HCT116 (cell line): Measurements from ENCODE around the gene ZNF341. TPM values are rescaled to one million over a fixed set of nuclear protein-coding genes. Genes with fewer than 3 reads are reported as not detected.

ENCODE experiments used
- ATAC-seq: fragments of 200-7000 bp; cut with Tn5 transposase; 2 replicates; pipeline ENCODE4 v1.9.1; 2020; ENCODE audit warnings: mild to moderate bottlenecking, moderate library complexity
- BruUV-seq: library from RNA; stranded (reverse); fragments of 400-500 nt; replicated peaks from 2 replicates; lab custom pipeline; 2021; lab: Mats Ljungman, UMichigan
- CTCF ChIA-PET: fragments of 300-600 bp; sonication (Branson Sonifier 250); formaldehyde crosslinking; loops from one replicate; lab custom pipeline; 2021; ENCODE audit warnings: antibody characterized with exemption; lab: Charles Lee
- POLR2A ChIA-PET: fragments of 300-600, 350-600 bp; sonication (Branson Sonifier 250); formaldehyde crosslinking; loops from one replicate; lab custom pipeline; 2021; ENCODE audit warnings: antibody characterized with exemption; lab: Charles Lee
- RAD21 ChIA-PET, 2 experiments: fragments of 300-600 bp; sonication (Branson Sonifier 250); formaldehyde crosslinking; loops; one replicate each; lab custom pipeline; 2023; ENCODE audit warnings: low total read pairs in 2 of 2; ENCODE audit not compliant: uncharacterized antibody in 2 of 2, unreplicated experiment in 2 of 2, low non-redundant PET in 1 of 2; lab: Charles Lee
- DNase-seq: peaks from one replicate; pipeline ENCODE4 v3.0.0-alpha.2; 2010; ENCODE audit warnings: low read depth, low spot score
- H2AFZ ChIP-seq: fragments of 200-600 bp; shearing (Covaris generic), sonication (generic); 2 replicates; pipeline ENCODE4 v1.6.1; 2017; ENCODE audit warnings: low read depth, mixed run types, mixed read lengths, antibody characterized with exemption, low read length; ENCODE audit not compliant: poor library complexity, severe bottlenecking
- H3K27ac ChIP-seq: 2 replicates; pipeline ENCODE4 v1.5.1; 2012; ENCODE audit warnings: low read depth, low read length
- H3K27me3 ChIP-seq: fragments of 200-600 bp; sonication (generic); 2 replicates; pipeline ENCODE4 v1.6.1; 2016; ENCODE audit warnings: mixed run types, low read length, mixed read lengths; ENCODE audit not compliant: insufficient read depth
- H3K36me3 ChIP-seq, 2 experiments: fragments of 200-500 bp in 1 of 2; fragments of 200-600 bp in 1 of 2; sonication (Bioruptor generic) in 1 of 2; sonication (generic) in 1 of 2; 2 replicates each; pipeline versions ENCODE4 v1.5.1 to v1.6.1; 2014 to 2016; ENCODE audit warnings: low read length in 2 of 2, inconsistent platforms in 1 of 2, mixed read lengths in 1 of 2, mixed run types in 1 of 2; ENCODE audit not compliant: insufficient read depth in 2 of 2, control insufficient read depth in 1 of 2
- H3K4me1 ChIP-seq, 2 experiments: fragments of 200-600 bp in 1 of 2; sonication (generic) in 1 of 2; 2 replicates each; pipeline versions ENCODE4 v1.5.1 to v1.6.1; 2012 to 2017; ENCODE audit warnings: low read length in 2 of 2, inconsistent platforms in 1 of 2, mild to moderate bottlenecking in 1 of 2, mixed read lengths in 1 of 2, mixed run types in 1 of 2, moderate library complexity in 1 of 2; ENCODE audit not compliant: insufficient read depth in 2 of 2, control insufficient read depth in 1 of 2
- H3K4me2 ChIP-seq: fragments of 200-600 bp; sonication (generic); 2 replicates; pipeline ENCODE4 v1.6.1; 2017; ENCODE audit warnings: mixed run types, low read length, mixed read lengths
- H3K4me3 ChIP-seq, 2 experiments: fragments of 200-600 bp in 1 of 2; sonication (generic) in 1 of 2; replicated peaks in 1 of 2; 2 replicates each; pipeline ENCODE4 v1.5.1; 2011 to 2016; ENCODE audit warnings: low read length in 2 of 2, control low read depth in 1 of 2, low read depth in 1 of 2, mild to moderate bottlenecking in 1 of 2, mixed read lengths in 1 of 2, mixed run types in 1 of 2
- H3K79me2 ChIP-seq: fragments of 200-600 bp; sonication (generic); 2 replicates; pipeline ENCODE4 v1.6.1; 2017; ENCODE audit warnings: mild to moderate bottlenecking, mixed run types, low read length, moderate library complexity, mixed read lengths; ENCODE audit not compliant: insufficient read depth
- H3K9ac ChIP-seq: fragments of 200-600 bp; sonication (generic); 2 replicates; pipeline ENCODE4 v1.6.1; 2016; ENCODE audit warnings: low read length, mixed read lengths
- H3K9me2 ChIP-seq: fragments of 200-600 bp; sonication (generic), shearing (Covaris generic); 2 replicates; pipeline ENCODE4 v1.6.1; 2017; ENCODE audit warnings: mixed run types, mild to moderate bottlenecking, moderate library complexity; ENCODE audit not compliant: insufficient read depth
- H3K9me3 ChIP-seq, 2 experiments: fragments of 200-500 bp in 1 of 2; fragments of 200-600 bp in 1 of 2; sonication (Bioruptor generic) in 1 of 2; sonication (generic) in 1 of 2; 2 replicates each; pipeline ENCODE4 v1.6.1; 2014 to 2017; ENCODE audit warnings: low read length in 2 of 2, mixed read lengths in 2 of 2, inconsistent platforms in 1 of 2, low read depth in 1 of 2, mild to moderate bottlenecking in 1 of 2, mixed run types in 1 of 2, moderate library complexity in 1 of 2; ENCODE audit not compliant: control insufficient read depth in 1 of 2, insufficient read depth in 1 of 2
- H4K20me1 ChIP-seq: fragments of 200-600 bp; sonication (generic), shearing (Covaris generic); 2 replicates; pipeline ENCODE4 v1.6.1; 2017; ENCODE audit warnings: mixed run types, mild to moderate bottlenecking, moderate library complexity; ENCODE audit not compliant: insufficient read depth
- CEBPB ChIP-seq: IDR thresholded peaks from 2 replicates; pipeline ENCODE4 v1.6.1; 2012; ENCODE audit warnings: low read depth
- EGR1 ChIP-seq: IDR thresholded peaks from 2 replicates; pipeline ENCODE4 v1.6.1; 2012; ENCODE audit warnings: low read depth
- EZH2phosphoT487 ChIP-seq: fragments of 200-600 bp; IDR thresholded peaks from 2 replicates; pipeline ENCODE4 v1.6.1; 2018; ENCODE audit warnings: antibody characterized with exemption, borderline replicate concordance
- FOSL1 ChIP-seq: IDR thresholded peaks from 2 replicates; pipeline ENCODE4 v1.6.1; 2012; ENCODE audit warnings: low read depth
- JUND ChIP-seq: IDR thresholded peaks from 2 replicates; pipeline ENCODE4 v1.6.1; 2012
- POLR2A ChIP-seq: IDR thresholded peaks from 2 replicates; pipeline ENCODE4 v1.7.0; 2011; ENCODE audit warnings: borderline replicate concordance; ENCODE audit not compliant: insufficient read depth, insufficient read length; ENCODE audit errors: extremely low read depth
- POLR2AphosphoS5 ChIP-seq: IDR thresholded peaks from 2 replicates; pipeline ENCODE4 v1.6.1; 2011; ENCODE audit warnings: mild to moderate bottlenecking, low read depth, low read length, moderate library complexity
- RAD21 ChIP-seq: IDR thresholded peaks from 2 replicates; pipeline ENCODE4 v1.6.1; 2012; ENCODE audit warnings: low read depth, mild to moderate bottlenecking
- SIN3A ChIP-seq: IDR thresholded peaks from 2 replicates; pipeline ENCODE4 v1.6.1; 2012; ENCODE audit warnings: low read depth
- SP1 ChIP-seq: IDR thresholded peaks from 2 replicates; pipeline ENCODE4 v1.6.1; 2012; ENCODE audit warnings: low read depth
- YY1 ChIP-seq: IDR thresholded peaks from 2 replicates; pipeline ENCODE4 v1.6.1; 2011; ENCODE audit warnings: low read length, low read depth, moderate library complexity, mild to moderate bottlenecking; ENCODE audit not compliant: insufficient replicate concordance; ENCODE audit errors: extremely low read depth
- ZBTB33 ChIP-seq: IDR thresholded peaks from 2 replicates; pipeline ENCODE4 v1.6.1; 2011; ENCODE audit warnings: mild to moderate bottlenecking, low read length, moderate library complexity; ENCODE audit not compliant: insufficient replicate concordance; ENCODE audit errors: extremely low read depth
- ZNF274 ChIP-seq: fragments of 200-500 bp; sonication (Bioruptor generic); IDR thresholded peaks from 2 replicates; pipeline ENCODE4 v1.6.1; 2014; ENCODE audit warnings: mild to moderate bottlenecking, low read depth, low read length, inconsistent platforms
- intact Hi-C: fragments of 100-400 bp; cut with micrococcal nuclease; formaldehyde crosslinking; loops from 2 replicates; pipeline ENCODE4 v1.10.0; 2022
- total RNA-seq: library from RNA; stranded (reverse); gene quantifications from one replicate; pipeline ENCODE4 v1.2.1, GENCODE V29; 2021; ENCODE audit not compliant: unreplicated experiment

Gene ZNF341
- total RNA-seq, 1 experiment from 2014 or later: 4.9 TPM

DNA sequence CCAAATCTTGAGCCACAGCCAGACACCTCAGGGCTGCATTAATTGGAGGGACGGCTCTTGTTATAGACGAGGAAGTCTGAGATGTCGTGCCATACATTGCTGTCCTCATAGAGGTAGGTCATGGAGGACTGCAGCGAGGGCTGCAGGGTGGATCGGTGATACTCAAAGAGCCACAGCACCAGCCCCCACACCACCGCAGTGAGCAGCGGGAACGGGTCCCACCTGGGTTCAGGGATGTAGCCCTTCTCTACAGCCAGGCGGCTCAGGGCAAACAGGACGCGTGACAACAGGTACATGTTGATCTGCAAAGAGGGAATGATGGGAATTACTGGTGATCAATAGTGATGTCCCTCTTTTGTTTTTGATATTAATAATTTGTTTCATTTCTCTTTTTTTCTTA is 24.1 kb upstream of the ZNF341 start:
- H3K9me3 ChIP-seq: no peaks in the 10 kb centered on the region
- 0 out of 4 replicates have a peak, but pooled peaks cover 0 to 5% of the 10 kb centered on the region in 2 experiments for H3K36me3 ChIP-seq
- DNase-seq (no peak), ATAC-seq (no peak)
- no peaks in the 10 kb centered on the region for H3K9me2 ChIP-seq
- no peak overlapping the region for H3K4me2 ChIP-seq
- BruUV-seq: no TSS peak
- intact Hi-C loops: loop anchor here (5.0 kb wide), 1 partner anchor 960 kb away; no protein-coding TSS in a partner anchor
- H3K27me3 ChIP-seq: no peaks in the 10 kb centered on the region
- H3K4me3 ChIP-seq: no peak overlapping the region
- ChIA-PET RAD21 (no interaction called here), POLR2A (no interaction called here), CTCF (no interaction called here)
- H4K20me1 ChIP-seq: no peaks in the 10 kb centered on the region
- peaks cover 4 to 28% of the 10 kb centered on the region in 2 experiments for H3K4me1 ChIP-seq
- H3K27ac ChIP-seq: no peak overlapping the region
- no peaks in the 10 kb centered on the region for H3K79me2 ChIP-seq
- no peak overlapping the region for H2AFZ ChIP-seq
- H3K9ac ChIP-seq: no peak overlapping the region
- no peak for TF ChIP-seq EZH2phosphoT487
- no peak for TF ChIP-seq EGR1
- TF ChIP-seq YY1: no peak
- no peak for TF ChIP-seq JUND
- no peak for TF ChIP-seq SIN3A

GRCh38 chr20:33709398-33709797 is 22.4 kb upstream of the ZNF341 start:
- Histone ChIP-seq H3K9me2 (no peaks in the 10 kb centered on the region), H3K36me3 (0 out of 4 replicates have a peak, but pooled peaks cover 0 to 5% of the 10 kb centered on the region in 2 experiments), H3K9me3 (no peaks in the 10 kb centered on the region), H3K4me1 (peaks cover 4 to 27% of the 10 kb centered on the region in 2 experiments), H3K27ac (no peak overlapping the region), H3K79me2 (no peaks in the 10 kb centered on the region), H3K4me3 (no peak overlapping the region), H3K27me3 (no peaks in the 10 kb centered on the region), H3K4me2 (peak overlapping the region; percentile 38; the same call in 1 of the 2 replicates), H4K20me1 (no peaks in the 10 kb centered on the region), H2AFZ (no peak overlapping the region), H3K9ac (no peak overlapping the region)
- intact Hi-C loops: loop anchor here (5.0 kb wide), 1 partner anchor 962 kb away; no protein-coding TSS in a partner anchor
- ChIA-PET POLR2A (no interaction called here), CTCF (no interaction called here), RAD21 (no interaction called here)
- no TSS peak for BruUV-seq
- ATAC-seq (peak; percentile 70), DNase-seq (no peak)
- TF ChIP-seq POLR2A (no peak), YY1 (no peak), CEBPB (no peak), EZH2phosphoT487 (no peak), SIN3A (no peak), EGR1 (no peak), ZBTB33 (no peak), RAD21 (no peak), ZNF274 (no peak), POLR2AphosphoS5 (no peak), FOSL1 (no peak; the same call in 1 of the 2 replicates), SP1 (no peak)
